Measurements from ENCODE around the gene PRKCE.
"Not testable (repeated sequence)": the region's sequence is repeated elsewhere in the genome, so short reads cannot be mapped to it uniquely, and the experiment has no call there.

Gene PRKCE

DNA sequence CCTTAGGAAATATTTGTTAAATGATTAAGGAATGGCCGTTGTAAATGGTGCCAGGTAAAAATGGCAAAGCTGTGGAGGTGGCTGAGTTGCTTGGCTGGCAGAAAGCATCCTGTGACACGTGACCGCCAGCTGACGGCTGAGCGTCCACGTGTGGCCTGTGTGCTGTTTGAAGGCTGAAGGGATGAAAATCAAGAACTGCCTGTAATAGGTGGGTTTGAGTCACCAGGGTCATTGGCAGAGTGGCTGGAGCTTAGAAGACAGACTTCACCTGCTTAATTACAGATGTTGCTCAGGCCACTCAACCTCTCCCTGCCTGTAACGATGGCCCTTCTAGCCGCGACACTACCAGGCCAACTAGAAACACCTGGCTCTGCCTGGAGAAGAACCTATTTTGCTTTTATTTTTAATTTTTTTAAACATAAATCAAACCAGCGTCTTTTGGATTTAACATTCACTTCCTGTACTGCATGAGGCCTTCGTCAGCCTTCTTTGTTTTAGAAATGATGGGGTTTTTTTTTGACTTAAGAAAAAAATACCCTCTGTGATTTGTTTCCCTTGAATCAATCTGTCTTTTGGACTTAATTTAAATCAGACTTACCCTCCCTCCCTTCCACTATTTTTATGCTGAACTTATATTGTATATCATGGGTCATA is 206.5 kb downstream of the PRKCE start:
- TF ChIP-seq, protein P1, sequence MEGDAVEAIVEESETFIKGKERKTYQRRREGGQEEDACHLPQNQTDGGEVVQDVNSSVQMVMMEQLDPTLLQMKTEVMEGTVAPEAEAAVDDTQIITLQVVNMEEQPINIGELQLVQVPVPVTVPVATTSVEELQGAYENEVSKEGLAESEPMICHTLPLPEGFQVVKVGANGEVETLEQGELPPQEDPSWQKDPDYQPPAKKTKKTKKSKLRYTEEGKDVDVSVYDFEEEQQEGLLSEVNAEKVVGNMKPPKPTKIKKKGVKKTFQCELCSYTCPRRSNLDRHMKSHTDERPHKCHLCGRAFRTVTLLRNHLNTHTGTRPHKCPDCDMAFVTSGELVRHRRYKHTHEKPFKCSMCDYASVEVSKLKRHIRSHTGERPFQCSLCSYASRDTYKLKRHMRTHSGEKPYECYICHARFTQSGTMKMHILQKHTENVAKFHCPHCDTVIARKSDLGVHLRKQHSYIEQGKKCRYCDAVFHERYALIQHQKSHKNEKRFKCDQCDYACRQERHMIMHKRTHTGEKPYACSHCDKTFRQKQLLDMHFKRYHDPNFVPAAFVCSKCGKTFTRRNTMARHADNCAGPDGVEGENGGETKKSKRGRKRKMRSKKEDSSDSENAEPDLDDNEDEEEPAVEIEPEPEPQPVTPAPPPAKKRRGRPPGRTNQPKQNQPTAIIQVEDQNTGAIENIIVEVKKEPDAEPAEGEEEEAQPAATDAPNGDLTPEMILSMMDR (IDR thresholded peaks at IDR 0.05; ENCODE audit: low read depth, low read length): no peak
- peaks cover 18% of the 10 kb centered on the region for H3K4me1 ChIP-seq
- H3K27me3 ChIP-seq: no peaks in the 10 kb centered on the region
- peaks cover 6% of the 10 kb centered on the region for H3K36me3 ChIP-seq
- H3K9me3 ChIP-seq: no peaks in the 10 kb centered on the region
- no peak overlapping the region for H3K4me3 ChIP-seq (ENCODE audit: low read depth, low read length)
- DNase-seq: no peak

DNA sequence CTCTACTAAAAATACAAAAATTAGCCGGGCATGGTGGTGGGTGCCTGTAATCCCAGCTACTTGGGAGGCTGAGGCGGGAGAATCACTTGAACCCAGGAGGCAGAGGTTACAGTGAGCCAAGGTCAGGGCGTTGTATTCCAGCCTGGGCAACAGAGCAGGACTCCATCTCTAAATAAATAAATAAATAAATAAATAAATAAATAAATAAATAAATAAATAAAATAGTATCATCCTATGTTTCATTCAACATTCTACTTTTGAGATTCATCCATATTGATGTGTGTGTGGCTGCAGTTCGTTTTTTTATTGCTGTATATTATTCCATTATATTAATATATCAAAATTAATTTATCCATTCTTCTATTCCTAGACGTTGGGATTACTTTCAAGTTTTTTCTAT is 207.4 kb downstream of the PRKCE start:
- not testable (repeated sequence) for DNase-seq, H3K27me3 ChIP-seq

DNA sequence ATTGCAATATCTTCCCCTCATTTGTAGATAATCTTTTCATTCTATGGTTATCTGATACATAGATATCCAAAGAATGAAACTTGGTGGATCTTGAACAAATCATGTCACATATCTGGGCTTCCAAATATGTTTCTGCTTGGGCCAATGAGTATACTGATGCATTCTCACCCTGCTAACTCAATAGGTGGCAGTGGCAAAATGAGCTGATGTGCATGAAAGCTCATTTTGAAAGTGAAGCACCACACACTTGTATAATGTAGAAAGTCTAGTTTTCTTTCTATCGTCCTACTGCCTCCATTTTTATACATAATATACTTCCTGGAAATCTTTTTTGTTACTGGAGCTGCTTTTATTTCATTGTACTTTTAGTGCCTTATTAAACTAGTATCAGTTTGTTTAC is 208.2 kb downstream of the PRKCE start:
- no peaks in the 10 kb centered on the region for H3K27me3 ChIP-seq
- H3K4me1 ChIP-seq: peaks cover 18% of the 10 kb centered on the region
- TF ChIP-seq, protein P1 (IDR thresholded peaks at IDR 0.05; ENCODE audit: low read depth, low read length): no peak
- no peak overlapping the region for H3K4me3 ChIP-seq (ENCODE audit: low read depth, low read length)
- H3K36me3 ChIP-seq: peaks cover 6% of the 10 kb centered on the region
- DNase-seq: no peak
- no peaks in the 10 kb centered on the region for H3K9me3 ChIP-seq

More for the DNA sequence above, 207.4 kb downstream of the PRKCE start:
- not testable (repeated sequence) for H3K9me3 ChIP-seq; H3K36me3 ChIP-seq; H3K4me3 ChIP-seq (ENCODE audit: low read depth, low read length)
- peaks cover 18% of the 10 kb centered on the region for H3K4me1 ChIP-seq

DNA sequence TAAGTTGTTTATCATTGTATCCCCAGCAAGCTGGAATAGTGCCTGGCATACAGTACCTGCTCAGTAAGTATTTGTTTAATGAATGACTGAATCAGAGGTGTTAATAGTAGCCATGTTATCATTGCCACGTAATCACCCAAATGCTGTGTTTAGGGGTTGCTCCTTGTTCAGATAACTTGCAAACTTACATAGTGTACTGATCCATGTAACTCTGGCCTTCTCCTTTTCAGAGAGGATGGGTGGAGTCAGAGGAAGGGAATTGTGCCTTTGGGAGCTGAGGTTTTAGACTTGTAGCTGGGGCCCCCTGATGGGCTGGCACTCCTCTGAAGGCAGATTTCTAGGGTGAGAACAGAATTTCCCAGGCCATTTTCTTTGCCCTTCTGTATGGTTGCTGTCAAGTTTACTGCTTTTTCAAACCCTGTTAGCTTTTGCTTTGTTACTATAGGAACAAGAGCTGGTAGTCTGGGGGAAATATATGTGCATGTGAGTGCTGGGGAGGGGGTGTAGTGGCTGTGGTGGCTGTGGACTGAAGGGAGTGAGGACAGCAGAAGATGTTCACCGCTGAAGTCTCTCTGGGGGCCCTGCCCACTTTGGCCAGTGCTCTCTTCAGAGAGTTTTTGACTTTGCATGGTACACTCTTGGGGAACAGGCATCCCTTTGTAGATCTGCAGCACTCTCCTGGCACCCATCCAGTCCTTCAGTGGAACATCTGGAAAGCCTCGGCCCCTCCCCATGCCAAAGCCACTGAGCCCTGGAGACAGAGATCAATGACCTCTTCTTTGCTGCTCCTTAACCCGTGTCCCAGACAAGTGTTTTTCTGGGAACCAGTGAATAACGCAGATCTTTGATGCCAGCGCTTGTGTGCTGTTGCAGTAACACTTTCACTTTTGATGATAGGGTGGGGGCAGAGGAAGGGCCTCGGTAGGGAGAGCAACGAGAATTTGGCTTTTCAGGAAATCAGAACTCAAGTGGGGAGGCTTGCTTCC is 209.0 kb downstream of the PRKCE start:
- peak; percentile 78 for DNase-seq
- no peaks in the 10 kb centered on the region for H3K9me3 ChIP-seq
- peak overlapping the region; percentile 40 for H3K4me3 ChIP-seq (ENCODE audit: low read depth, low read length)
- TF ChIP-seq, protein P1 (IDR thresholded peaks at IDR 0.05; ENCODE audit: low read depth, low read length): no peak
- peaks cover 18% of the 10 kb centered on the region for H3K4me1 ChIP-seq
- no peaks in the 10 kb centered on the region for H3K27me3 ChIP-seq
- peaks cover 6% of the 10 kb centered on the region for H3K36me3 ChIP-seq

DNA sequence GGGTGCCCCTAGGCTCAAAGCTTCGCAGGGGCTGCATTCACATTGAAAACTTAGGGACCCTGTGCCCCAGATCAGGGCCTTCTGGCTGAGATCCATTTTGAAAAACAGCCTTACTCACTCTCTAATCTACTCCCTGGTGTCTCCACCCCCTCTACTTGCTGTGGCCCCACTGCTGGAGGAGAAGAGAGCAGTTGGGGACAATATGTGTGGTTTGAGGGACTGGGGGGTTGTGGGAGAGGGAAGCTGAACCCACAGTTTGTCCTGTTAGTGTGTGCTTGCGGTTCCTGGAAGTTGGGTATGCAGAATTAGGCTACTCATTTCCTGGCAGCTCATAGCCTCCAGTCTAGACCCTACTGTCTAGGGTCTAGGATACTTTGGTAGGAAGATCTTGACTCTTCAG is 211.4 kb downstream of the PRKCE start:
- DNase-seq: no peak

DNA sequence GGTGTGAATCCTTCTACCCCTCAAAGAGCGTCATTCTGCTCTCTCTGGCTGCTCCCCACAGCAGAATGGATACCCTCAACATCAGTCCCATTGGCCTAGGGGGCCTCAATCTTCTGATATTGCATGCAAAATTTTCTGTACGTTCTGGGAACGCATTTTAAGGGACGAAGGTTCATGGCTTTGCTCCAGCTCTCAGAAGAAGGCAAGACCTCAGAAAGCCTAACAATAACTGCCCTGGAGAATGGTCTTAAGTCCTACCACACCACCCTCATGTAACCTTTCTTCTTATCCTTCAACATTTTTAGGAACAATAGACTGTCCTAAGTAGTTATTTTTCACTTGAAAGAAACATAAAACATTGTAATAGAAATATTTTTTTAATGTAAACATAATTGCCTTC is 212.6 kb downstream of the PRKCE start:
- Histone ChIP-seq H3K27me3 (no peaks in the 10 kb centered on the region), H3K4me3 (ENCODE audit: low read depth, low read length) (no peak overlapping the region), H3K4me1 (peaks cover 18% of the 10 kb centered on the region), H3K9me3 (no peaks in the 10 kb centered on the region), H3K36me3 (peaks cover 6% of the 10 kb centered on the region)
- TF ChIP-seq, protein P1 (IDR thresholded peaks at IDR 0.05; ENCODE audit: low read depth, low read length): no peak
- DNase-seq: no peak

More for the DNA sequence above, 211.4 kb downstream of the PRKCE start:
- no peak overlapping the region for H3K4me3 ChIP-seq (ENCODE audit: low read depth, low read length)
- H3K36me3 ChIP-seq: peaks cover 6% of the 10 kb centered on the region
- TF ChIP-seq, protein P1 (IDR thresholded peaks at IDR 0.05; ENCODE audit: low read depth, low read length): no peak
- H3K9me3 ChIP-seq: no peaks in the 10 kb centered on the region
- H3K27me3 ChIP-seq: no peaks in the 10 kb centered on the region
- peaks cover 18% of the 10 kb centered on the region for H3K4me1 ChIP-seq

Measured in BE2C (cell line).